ENCODE data around the gene ZC3H12C. TPM values are rescaled to one million over a fixed set of nuclear protein-coding genes. Genes with fewer than 3 reads are reported as not detected.
"Not testable (repeated sequence)": the region's sequence is repeated elsewhere in the genome, so short reads cannot be mapped to it uniquely, and the experiment has no call there.

ZC3H12C gene
- total RNA-seq, 1 donor from 2014 or later = 6.3 TPM

DNA sequence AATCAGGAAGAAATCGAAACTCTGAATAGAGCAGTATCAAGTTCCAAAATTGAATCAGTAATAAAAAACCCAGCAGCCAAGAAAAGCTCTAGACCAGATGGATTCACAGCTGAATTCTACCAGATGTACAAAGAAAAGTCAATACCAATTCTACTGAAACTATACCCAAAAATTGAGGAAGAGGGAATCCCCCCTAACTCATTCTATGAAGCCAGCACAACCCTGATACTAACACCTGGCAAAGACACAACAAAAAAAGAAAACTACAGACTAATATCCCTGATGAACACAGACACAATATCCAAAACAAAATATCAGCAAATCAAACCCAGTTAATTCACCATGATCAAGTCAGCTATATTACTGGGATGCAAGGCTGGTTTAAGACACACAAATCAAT is 97.7 kb downstream of the ZC3H12C start:
- intact Hi-C loops (cut with DNase I) = no loop called here
- TF ChIP-seq, protein P1, sequence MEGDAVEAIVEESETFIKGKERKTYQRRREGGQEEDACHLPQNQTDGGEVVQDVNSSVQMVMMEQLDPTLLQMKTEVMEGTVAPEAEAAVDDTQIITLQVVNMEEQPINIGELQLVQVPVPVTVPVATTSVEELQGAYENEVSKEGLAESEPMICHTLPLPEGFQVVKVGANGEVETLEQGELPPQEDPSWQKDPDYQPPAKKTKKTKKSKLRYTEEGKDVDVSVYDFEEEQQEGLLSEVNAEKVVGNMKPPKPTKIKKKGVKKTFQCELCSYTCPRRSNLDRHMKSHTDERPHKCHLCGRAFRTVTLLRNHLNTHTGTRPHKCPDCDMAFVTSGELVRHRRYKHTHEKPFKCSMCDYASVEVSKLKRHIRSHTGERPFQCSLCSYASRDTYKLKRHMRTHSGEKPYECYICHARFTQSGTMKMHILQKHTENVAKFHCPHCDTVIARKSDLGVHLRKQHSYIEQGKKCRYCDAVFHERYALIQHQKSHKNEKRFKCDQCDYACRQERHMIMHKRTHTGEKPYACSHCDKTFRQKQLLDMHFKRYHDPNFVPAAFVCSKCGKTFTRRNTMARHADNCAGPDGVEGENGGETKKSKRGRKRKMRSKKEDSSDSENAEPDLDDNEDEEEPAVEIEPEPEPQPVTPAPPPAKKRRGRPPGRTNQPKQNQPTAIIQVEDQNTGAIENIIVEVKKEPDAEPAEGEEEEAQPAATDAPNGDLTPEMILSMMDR (IDR thresholded peaks at IDR 0.05) = no peak
- DNase-seq (ENCODE audit: low spot score in 2 of 2) = no peak

DNA sequence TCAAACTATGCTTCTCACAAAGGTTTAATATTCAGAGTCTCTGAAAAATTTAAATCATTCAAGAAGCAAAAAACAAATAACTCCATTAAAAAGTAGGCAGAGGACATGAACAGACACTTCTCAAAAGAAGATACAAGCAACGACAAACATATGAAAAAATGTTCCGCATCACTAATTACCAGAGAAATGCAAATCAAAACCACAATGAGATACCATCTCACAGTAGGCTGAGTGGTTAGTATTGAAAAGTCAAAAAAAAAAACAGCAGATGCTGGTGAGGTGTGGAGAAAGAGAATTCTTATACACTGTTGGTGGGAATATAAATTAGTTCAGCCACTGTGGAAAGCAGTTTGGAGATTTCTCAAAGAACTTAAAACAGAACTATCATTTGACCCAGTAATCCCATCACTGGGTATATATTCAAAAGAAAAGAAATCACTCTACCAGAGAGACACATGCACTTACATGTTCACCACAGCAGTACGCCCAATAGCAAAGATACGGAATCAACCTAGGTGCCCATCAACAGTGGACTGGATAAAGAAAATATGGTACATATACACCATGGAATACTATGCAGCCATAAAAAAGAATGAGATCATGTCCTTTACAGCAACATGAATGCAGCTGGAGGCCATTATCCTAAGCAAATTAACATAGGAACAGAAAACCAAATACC is 99.6 kb downstream of the ZC3H12C start:
- H3K9me3 ChIP-seq; DNase-seq (ENCODE audit: low spot score in 2 of 2); intact Hi-C loops (cut with DNase I): not testable (repeated sequence)

More for the DNA sequence above, 97.7 kb downstream of the ZC3H12C start:
- H3K27me3 ChIP-seq = no peaks in the 10 kb centered on the region
- H3K4me3 ChIP-seq = no peak overlapping the region
- no peak overlapping the region for H3K27ac ChIP-seq
- no peaks in the 10 kb centered on the region for H3K36me3 ChIP-seq
- H3K9me3 ChIP-seq = no peaks in the 10 kb centered on the region
- H3K4me1 ChIP-seq = no peaks in the 10 kb centered on the region

DNA sequence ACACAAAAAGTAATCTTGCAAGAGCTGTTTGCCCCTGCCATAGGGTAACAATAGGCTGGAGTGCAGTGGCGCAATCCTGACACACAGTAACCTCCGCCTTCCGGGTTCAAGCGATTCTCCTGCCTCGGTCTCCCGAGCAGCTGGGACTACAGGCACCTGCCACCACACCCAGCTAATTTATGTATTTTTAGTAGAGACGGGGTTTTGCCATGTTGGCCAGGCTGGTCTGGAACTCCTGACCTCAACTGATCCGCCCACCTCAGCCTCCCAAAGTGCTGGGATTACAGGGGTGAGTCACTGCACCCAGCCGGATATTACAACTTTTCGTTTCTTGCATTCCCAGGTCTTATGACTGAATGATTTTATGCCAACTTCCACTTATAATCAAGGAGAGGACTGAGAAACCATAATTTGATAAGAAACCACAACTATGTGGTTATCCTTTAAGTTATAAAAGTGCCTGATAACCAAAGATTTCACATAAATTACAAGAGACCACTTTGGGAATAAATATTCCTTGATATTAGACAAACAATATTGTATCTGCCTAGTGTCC is 101.1 kb downstream of the ZC3H12C start:
- intact Hi-C loops (cut with DNase I) = not testable (repeated sequence)

More for the DNA sequence above, 99.6 kb downstream of the ZC3H12C start:
- H3K27ac ChIP-seq, H3K4me1 ChIP-seq, H3K36me3 ChIP-seq, H3K27me3 ChIP-seq, H3K4me3 ChIP-seq: not testable (repeated sequence)

GRCh38 chr11:110196241-110196754 is 103.1 kb downstream of the ZC3H12C start:
- DNase-seq (ENCODE audit: low spot score in 2 of 2) = no peak
- H3K9me3 ChIP-seq = no peaks in the 10 kb centered on the region
- H3K36me3 ChIP-seq = no peaks in the 10 kb centered on the region
- intact Hi-C loops (cut with DNase I) = no loop called here
- H3K27ac ChIP-seq = no peak overlapping the region
- H3K4me3 ChIP-seq = no peak overlapping the region
- TF ChIP-seq, protein P1 (IDR thresholded peaks at IDR 0.05) = no peak
- no peaks in the 10 kb centered on the region for H3K27me3 ChIP-seq
- H3K4me1 ChIP-seq = no peaks in the 10 kb centered on the region

More for the DNA sequence above, 101.1 kb downstream of the ZC3H12C start:
- DNase-seq (ENCODE audit: low spot score in 2 of 2); H3K27me3 ChIP-seq; H3K36me3 ChIP-seq; H3K4me1 ChIP-seq; H3K27ac ChIP-seq; H3K4me3 ChIP-seq; H3K9me3 ChIP-seq: not testable (repeated sequence)

DNA sequence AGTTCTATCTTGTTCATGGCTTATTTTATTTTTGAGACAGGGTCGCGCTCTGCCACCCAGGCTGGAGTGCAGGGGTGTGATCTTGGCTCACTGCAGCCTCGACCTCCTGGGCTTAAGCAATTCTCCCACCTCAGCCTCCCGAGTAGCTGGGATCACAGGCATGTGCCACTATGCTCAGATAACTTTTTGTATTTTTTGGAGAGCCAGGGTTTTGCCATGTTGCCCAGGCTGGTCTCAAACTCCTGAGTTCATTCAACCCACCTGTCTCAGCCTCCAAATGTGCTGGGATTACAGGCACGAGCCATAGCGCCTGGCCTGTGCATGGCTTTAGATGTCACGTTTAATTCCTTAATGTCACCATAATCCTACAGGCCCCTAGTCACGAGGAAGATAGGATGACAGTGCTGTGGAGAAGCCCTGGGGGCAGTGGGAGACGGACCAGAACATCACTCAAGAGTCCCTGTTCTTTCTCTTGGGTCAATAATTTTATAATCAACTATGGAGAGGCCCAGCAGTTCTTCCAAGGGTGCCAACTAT is 103.8 kb downstream of the ZC3H12C start:
- no peaks in the 10 kb centered on the region for H3K4me1 ChIP-seq
- H3K27me3 ChIP-seq = no peaks in the 10 kb centered on the region
- no peak overlapping the region for H3K4me3 ChIP-seq
- no peaks in the 10 kb centered on the region for H3K36me3 ChIP-seq
- intact Hi-C loops (cut with DNase I) = no loop called here
- no peaks in the 10 kb centered on the region for H3K9me3 ChIP-seq
- no peak overlapping the region for H3K27ac ChIP-seq
- TF ChIP-seq, protein P1 (IDR thresholded peaks at IDR 0.05) = no peak
- no peak for DNase-seq (ENCODE audit: low spot score in 2 of 2)

DNA sequence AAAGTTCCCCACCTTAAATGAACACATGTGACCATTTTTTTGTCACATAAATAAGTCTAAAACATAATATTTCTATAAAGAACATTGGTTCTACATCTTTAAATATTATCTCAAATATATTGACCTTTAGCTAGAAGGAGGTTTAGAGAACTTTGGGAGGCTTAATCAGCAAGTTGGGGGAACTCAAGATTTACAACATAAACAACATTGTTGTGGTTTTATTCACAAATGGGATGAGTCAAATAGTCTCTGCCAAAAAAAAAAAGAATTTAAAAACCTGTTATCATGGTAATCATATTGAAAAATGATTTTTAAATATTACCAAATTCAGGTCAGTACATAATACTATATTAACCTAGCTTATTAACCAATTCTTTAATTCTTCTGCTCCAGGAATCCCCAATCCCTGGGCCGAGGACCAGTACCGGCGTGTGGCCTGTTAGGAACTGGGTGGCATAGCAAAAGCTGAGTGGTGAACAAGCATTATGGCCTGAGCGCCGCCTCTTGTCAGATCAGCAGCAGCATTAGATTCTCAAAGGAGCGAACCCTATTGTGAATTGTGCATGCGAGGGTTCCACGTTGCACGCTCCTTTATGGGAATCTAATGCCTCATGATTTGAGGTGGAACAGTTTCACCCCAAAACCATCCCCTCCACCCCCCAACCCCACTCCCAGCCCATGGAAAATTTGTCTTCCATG is 105.0 kb downstream of the ZC3H12C start:
- Histone ChIP-seq H3K27me3 (no peaks in the 10 kb centered on the region), H3K4me3 (no peak overlapping the region), H3K4me1 (no peaks in the 10 kb centered on the region), H3K36me3 (no peaks in the 10 kb centered on the region), H3K9me3 (no peaks in the 10 kb centered on the region), H3K27ac (no peak overlapping the region)
- TF ChIP-seq, protein P1 (IDR thresholded peaks at IDR 0.05) = no peak
- intact Hi-C loops (cut with DNase I) = no loop called here
- no peak for DNase-seq (ENCODE audit: low spot score in 2 of 2)
